SK-N-MC (cell line): ENCODE results near the gene HCRTR1.

Experiments used
- EZH2 ChIP-seq: fragments of 200-600 bp; sonication (generic); IDR thresholded peaks from one replicate; pipeline ENCODE4 v1.6.1; 2017; ENCODE audit warnings: antibody characterized with exemption
- POLR2AphosphoS5 ChIP-seq: IDR thresholded peaks from 2 replicates; pipeline ENCODE4 v1.6.1; 2012; ENCODE audit warnings: mild to moderate bottlenecking, low read depth, low read length, borderline replicate concordance

GRCh38 chr1:31596737-31597097, 20.8 kb upstream of the HCRTR1 start:
- TF ChIP-seq POLR2AphosphoS5 (no peak), EZH2 (no peak)
